Tongue (tissue), 2 donors: Measurements from ENCODE around the gene C14orf93. TPM values are rescaled to one million over a fixed set of nuclear protein-coding genes. Genes with fewer than 3 reads are reported as not detected.

Experiments
- DNase-seq: peaks from one replicate; pipeline ENCODE4 v3.0.0-alpha.2; 2015
- total RNA-seq: library from RNA; depleted of rRNA; stranded (reverse); fragments of >200 nt; gene quantifications from one replicate; pipeline ENCODE4 v1.2.3, GENCODE V29; 2014

C14orf93 gene
- total RNA-seq, 1 donor from 2014 or later: 13.5 TPM

DNA sequence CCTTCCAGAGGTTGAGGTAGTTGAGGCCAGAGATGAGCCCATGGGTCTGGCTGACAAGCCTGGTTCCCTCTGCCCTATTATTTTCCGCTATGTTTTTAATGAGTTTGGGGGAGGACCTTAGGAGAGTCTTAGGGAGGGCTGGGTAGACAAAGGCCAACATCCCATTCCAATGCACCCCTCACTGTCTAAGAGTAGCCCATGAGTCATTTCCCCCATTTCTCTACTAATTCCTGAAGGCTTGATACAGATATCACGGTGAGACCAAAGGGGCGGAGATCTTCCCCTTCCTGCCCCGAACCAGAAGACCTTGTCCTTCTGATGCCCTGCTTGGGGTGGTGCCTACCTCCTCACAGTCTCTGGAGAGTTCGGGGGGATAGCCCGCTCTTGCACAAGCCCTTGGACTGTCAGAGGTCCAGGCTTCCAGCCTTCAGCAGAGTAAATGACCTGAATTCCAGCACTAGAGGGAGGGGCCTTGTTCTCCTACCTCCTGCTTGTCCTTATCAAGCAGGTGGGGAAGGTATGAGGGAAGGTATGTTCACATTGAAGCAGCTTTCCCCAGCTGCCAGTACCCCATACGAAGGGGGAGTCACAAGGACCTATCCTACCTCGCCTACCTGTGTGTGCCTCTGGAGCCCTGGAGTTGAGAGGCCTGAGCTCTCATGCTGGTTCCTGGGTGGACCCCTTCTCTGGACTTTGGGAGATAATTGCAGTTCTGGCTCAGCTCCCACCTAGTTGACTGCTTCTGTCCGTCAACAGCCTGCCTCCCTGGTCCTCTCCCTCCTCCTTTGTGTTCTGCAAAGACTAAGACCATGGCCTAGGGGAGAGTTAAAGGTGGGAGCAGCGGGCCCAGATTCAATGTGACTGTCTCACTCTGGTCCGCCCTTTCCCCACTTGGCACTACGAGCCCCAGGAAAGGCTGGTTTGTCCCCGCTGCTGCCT, 35.7 kb upstream of the C14orf93 start:
- DNase-seq: no peak

DNA sequence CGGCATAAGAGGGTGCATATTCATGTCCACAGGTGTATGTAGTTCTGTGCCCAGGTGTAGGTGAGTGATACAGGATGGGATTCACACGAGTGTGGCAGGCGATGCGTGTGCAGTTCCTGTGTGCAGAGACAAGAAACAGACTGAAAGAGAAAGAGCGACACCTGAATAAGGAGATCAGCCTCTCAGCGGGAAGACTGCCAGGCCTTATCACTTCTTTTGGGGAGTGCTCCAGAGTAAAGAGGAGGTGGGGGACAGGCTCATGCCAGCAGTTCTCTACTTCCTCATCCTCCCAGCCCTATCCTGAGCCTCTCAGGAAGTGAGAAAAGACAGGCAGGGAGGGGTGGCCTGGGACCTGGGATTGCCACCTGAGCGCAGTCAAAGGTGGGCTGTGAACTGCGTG, 34.9 kb upstream of the C14orf93 start:
- DNase-seq: no peak

DNA sequence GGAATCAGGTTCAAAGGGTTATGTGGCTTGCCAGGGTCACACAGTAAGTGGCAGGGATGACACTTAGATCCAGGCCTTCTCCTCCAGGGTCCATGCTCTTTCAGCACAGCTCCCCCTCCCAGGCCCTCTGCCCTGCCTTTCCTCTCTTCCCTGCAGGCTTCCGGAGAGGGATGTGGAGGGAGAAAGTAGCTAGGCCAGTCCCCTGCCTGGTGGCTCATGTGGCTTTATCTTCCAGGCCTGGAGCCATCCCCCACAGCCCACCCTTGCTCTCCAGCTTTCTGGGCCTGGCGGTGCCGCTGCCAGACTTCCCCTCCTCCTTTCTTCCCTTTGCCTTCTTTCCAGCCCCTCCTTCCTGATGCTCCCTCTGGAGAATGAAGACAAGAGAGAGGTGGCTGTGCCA, 33.8 kb upstream of the C14orf93 start:
- no peak for DNase-seq

DNA sequence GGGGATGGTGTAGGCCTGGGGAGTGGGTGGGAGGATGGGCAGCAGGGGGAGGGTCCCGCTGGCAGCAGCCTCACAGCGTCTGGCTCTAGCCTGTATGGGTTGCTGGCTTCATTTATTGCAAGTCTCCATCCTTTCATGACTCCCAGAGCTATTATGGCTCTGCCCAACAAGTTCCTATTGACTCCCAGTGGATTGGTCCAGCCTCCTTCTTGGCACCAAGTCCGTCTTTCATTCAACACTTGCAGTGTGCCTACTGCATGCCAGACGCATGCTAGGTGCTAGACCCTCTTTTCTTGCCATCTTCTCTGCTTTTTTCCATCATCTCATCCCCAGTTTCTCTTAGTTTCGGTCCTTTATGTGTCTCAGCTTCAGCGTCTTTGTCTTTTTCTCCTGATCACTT, 33.2 kb upstream of the C14orf93 start:
- no peak for DNase-seq

DNA sequence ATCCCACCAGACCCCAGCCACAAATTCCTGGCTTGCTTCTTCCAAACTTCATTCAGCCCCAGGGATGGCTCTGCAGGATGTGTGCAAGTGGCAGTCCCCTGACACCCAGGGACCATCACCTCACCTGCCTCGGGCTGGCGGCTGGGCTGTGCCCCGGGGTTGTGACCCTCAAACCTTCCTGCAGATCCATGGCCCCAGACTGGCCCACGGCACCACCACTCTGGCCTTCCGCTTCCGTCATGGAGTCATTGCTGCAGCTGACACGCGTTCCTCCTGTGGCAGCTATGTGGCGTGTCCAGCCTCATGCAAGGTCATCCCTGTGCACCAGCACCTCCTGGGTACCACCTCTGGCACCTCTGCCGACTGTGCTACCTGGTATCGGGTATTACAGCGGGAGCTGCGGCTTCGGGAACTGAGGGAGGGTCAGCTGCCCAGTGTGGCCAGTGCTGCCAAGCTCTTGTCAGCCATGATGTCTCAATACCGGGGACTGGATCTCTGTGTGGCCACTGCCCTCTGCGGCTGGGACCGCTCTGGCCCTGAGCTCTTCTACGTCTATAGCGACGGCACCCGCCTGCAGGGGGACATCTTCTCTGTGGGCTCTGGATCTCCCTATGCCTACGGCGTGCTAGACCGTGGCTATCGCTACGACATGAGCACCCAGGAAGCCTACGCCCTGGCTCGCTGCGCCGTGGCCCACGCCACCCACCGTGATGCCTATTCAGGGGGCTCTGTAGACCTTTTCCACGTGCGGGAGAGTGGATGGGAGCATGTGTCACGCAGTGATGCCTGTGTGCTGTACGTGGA, 32.4 kb upstream of the C14orf93 start, which contains the start of gene PSMB11:
Gene PSMB11 (plus strand): TSS at position 51 of the 804 bp plus-strand sequence. CDS start 14 bp downstream, at position 65.
- no peak for DNase-seq

DNA sequence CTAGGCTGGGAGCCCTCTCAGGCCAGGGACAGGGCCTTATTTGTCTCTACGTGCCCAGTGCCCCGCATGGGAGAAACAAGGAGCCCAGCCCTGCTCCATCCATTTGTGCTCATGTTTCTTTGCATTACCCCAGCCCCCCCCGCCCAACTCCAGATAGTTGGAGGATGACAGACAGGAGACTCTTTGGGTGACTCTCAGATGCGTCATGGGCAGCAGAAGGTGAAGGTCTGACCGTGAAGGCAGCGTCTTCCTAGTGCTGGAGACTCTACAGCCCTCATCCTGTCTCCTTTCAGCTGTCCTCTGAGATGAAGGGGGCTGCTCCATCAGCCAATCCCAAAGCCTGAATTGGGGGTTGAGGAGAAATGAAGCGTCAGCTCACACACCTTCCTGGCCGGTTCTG, 31.8 kb upstream of the C14orf93 start:
- no peak for DNase-seq

DNA sequence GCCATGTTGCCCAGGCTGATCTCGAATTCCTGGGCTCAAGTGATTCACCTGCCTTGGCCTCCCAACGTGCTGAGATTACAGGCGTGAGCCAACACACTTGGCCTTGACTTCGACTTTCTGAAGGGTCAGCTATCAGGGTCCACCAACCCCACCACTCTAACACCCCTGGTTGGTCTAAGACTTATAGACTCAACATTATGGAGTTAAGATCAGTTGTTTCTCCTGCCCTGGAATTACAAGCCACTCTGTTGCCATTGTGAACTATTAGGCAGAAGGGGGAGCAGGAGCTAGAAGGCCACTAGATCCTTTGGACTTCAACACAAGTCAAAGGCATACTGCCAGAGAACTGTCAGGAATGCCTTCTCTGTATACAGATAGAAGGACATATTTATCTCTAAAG, 30.2 kb upstream of the C14orf93 start:
- no peak for DNase-seq

DNA sequence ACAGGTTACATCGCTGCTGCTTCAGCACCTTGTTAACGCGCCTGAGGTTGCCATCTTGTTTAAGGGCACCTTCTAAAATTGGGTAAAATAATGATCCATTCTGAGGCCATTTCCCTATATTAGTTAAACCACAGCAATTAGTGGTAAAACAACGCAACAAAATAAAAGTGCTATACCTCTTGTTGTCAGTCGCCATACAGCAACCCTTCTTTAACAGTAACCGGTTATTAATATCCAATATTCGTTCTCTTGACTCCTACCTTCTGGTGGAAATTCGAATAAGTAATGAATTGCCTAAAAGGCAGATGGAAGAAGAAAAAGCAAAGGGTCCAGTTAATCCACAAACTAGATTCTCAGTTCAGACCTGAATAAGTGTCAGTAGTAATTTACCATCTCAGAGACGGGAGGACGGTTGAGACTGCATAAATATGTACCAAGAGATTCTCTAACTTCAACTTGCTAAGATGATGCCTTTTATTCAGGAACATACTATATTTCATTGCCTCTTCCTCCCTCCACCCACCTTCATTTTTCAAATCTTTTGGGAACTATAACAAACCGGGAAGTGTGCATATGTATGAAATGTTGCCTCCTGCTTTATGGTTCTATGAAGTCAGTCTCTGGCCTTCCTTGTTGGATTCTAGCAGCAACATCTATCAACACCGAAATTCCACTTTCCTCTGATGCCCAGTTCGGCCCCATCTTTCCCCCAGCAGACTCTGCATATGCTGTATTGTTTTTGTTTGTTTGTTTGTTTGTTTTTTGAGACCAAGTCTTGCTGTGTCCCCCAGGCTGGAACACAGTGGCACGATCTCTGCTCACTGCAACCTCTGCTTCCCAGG, 25.6 kb upstream of the C14orf93 start:
- no peak for DNase-seq

DNA sequence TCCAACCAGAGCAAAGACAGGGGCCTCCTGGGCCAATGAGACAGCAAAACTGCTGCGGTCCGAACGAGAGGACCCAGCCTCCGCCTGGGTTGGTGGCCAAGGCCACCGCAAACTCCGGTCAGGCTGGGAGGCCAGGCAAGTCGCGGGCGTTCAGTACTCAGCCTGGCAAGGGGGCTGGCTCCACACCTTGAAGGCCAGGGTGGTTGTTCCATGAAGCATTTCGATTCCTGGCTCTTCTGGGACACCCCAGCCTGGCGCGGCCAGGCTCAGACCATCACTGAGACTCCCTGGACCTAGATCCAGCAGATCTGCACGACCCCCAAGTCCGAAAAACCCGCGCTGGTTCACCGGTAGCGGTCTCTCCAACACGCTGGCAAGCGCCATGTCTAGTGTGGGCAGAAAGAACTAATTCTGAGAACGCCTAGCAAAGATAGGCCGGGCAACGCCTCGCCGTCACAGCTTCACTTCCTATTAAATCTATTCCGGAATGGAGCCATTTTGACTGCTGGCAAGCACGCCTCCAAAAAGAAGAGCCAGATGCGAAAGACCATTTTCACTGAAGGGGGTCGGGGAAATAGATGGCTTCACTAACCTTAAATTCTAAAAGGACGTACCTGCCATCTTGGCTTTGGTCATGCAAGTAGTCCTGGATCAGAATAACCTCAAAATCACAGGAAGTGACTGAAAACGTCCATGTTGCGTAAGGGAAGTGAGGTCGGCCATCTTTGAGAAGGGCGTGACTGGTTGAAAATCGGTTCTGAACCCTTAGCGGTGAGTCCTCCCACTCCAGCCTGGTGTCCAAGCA, 24.8 kb upstream of the C14orf93 start, which contains the start of gene PSMB5:
Gene PSMB5 (minus strand): TSS at position 403 of the 805 bp plus-strand sequence. CDS start 19 bp downstream, at position 384.
- peak; percentile 98 for DNase-seq

DNA sequence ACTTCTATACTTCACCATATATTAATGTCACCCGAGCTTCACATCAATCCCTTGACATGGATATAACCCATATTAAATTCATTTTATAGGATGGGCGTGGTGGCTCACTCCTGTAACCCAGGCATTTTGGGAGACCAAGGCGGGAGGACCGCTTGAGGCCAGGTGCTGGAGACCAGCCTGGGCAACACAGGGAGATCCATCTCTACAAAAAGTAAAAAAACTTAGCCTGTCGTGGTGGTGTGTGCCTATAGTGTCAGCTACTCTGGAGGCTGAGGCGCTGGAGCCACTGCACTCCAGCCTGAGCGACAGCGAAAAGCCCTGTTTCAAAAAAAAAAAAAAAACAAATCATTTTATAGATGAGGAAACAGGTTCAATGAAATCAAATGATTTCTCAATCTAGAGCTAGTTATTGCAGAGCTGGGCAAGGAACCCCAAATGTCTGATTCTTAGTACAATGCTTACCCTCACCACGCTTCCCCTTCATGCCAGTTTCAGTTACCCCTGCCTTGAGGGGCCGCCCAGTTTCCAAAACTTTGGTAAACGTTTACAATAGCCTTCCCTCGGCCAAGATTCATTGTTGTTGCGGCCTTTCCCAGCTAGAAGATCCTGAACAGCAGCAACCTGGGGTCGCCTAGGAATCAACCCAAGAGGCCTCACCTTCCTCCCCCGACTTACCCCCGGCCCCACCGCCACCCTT, 24.0 kb upstream of the C14orf93 start:
- DNase-seq: no peak

DNA sequence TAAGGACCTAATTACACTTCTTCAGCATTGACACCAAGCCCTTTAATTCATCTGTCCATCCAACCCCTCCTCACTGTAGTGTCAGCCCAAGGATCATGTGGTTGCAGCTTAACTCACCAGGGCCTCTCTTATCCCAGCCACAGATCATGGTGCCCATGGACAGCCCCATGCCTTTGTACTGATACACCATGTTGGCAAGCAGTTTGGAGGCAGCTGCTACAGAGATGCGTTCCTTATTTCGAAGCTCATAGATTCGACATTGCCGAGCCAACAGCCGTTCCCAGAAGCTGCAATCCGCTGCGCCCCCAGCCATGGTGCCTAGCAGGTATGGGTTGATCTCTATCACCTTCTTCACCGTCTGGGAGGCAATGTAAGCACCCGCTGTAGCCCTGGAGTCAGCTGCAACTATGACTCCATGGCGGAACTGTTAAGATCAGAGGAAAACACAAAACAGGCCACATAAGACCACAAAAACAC, 23.3 kb upstream of the C14orf93 start:
- no peak for DNase-seq

DNA sequence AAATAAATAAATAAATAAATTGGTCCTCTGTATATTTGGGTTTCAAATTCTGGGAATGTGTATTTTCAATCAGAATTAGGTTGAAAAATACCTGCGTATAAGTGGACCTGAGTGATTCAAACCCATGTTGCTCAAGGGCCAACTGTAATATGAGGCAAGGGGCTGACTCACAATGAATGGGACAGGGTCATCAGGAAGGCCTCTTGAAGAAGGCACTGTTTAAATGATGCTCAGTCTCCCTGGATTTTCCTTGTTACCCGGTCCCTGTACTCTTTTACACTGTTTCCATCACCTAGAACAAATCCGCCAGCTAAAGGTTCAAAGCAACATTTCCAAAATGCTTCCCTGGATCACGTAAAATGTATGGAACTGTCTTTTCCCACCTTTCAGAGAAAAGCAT, 21.0 kb upstream of the C14orf93 start:
- no peak for DNase-seq

DNA sequence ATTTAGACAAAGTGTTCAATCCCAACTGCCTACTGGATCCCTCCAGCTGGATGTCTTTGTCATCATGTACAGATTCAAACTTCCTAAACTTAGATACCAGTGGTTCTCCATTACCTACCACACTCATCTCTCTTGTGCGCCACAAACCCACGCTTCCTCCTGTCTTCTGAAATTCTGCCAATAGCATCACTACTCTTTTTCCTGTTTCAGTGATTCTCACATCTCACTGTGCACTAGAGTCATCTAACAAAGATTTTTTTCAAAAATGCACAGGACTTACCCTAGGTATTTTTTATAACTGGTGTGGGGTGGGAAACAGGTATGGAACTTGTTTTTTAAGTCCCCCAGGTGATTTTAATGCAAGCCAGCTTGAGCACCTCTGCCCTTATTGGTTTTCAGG, 18.9 kb upstream of the C14orf93 start:
- DNase-seq: no peak

DNA sequence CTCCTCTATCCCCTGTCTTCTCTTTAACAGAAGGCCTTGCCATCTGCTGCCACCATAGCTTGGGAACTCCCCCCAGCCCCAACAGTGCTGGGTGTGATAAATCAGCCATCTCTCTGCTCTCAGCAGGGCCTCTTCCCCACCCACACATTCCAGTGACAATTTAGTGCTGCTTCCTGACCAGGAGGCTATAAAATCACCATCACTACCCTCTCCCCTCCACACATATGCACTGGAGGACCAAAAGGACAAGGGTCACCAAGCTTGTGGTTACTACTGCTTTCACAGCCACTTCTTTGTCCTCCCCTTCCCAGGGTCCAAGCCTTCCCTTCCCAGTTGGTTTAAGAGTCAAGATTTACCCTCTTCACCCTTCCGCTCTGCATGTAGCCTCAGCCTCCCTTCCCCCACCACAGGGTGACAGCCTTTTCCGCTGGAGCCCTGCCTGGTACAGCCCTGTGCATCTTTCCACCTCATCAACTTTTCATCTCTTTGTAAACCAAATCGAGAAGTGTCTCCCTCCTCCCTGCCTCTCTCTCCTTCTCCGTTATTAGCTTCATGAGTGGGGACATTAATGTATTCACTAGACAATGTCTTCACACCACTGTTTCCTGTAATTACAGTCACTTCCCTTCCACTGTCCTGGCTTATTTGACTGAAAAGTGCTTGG, 15.3 kb upstream of the C14orf93 start:
- no peak for DNase-seq

DNA sequence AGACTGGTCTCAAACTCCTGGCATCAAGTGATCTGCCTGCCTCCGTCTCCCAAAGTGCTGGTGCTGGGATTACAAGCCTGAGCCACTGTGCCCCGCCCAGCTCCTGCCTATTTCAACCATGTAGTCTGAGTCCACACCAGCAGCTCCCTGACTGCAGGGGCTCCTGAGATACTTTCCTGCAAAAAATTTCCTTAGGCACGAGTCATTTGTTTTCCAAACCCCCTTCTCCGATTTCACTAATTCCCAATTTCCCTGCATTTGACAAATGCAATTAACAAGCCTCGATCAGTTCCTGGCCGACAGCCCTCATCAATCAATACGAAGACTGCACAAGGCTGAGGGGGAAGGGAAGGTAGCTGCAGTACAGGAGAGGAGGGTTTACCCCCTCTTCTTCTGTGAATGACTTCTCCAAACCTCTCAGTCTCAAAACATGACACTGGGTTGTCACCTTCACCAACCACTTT, 14.7 kb upstream of the C14orf93 start:
- no peak for DNase-seq

DNA sequence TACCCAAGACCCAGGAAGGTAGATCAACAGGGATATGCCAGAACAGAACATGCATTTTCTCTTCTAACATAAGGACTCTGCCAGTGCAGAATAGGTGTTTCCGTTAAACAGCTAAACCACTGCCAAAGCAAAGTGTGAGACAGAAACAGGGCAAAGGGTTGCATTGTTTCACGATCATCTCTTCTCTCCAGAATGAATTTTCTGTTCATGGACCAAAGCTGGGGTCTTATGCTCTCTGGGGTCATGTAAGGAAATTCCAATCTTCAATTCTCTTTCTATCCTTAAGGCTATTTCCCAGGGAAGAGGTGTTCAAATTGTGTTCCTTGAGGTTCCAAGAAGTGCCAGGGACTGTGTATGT, 13.8 kb upstream of the C14orf93 start:
- no peak for DNase-seq

DNA sequence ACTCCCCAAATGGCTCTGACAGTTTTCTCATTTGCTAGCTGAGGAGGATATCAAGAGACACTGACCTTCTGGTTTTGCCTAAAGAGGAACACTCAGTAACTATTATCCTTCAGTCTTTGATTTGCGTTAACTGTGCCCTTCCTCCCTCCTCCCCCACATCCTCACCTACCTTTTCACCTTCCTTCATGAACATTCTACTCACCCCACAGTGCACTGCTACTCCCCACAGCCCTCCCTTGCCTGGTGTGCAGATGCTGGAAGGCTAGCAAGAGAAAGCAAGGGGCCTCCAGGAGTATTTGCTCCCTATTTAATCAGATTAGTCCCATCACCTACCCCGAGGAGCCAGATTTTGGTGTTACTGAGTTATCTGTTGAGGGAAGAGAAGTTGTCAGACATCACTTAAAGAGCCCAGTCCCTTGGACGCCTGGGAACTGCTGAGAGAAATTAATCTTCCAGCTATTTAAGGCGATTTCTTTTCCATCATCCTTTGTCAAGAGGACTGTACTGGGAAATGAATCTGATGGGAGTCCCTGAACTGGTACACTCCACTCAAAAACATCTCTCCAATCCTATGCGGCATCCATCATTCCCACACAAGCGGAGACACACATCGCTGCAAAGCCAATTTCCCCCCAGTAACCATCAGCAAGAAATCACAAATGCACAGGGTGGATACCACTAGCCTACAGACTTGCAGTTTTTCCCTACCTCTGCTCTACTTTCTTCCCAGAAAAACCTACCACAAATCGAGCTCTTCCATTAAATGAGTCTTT, 13.3 kb upstream of the C14orf93 start:
- DNase-seq: no peak

DNA sequence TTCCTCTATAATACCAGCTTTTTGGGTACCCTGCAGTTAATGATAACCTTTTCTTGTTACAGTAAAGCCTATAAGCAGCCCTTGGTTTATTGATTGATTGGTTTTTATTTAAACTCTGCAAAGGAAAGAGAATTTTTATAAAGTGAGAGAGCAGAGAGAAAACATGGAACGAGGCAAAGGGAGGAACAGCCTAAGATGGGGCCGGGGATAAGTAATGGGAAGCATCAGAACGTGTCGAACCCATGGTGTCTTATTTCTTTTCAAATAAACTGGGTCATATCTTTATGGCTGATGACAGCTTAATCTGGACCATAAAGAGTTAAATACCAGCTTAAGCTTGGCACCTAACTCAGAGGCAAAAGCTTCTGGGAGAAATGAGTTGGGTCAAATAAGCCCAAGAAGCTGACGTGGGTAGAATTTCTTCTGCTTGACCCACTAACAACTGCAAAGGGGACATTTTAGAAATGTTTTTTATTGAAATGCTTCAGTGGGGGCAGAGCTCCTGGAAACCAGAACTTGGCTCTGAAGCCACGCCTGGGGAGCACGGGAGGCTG, 12.0 kb upstream of the C14orf93 start:
- no peak for DNase-seq

DNA sequence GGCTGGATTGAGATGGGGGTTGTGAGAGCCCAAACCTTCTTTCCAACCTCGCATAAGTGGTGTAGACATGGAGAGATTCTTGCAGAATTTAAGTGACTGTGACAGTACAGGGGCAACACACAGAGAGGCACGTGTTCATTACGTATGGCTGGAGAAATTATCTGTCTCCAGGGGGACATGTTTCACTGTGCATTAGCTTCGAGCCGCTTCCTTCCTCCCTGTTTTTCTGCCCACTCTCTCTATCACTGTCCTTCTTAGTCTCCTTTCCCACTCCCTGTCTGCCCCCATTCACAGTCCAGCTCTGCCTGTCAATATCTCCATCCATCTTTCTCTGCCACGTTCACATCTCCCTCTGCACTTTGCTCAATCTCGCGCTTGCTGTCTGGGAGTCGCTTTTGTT, 11.5 kb upstream of the C14orf93 start:
- DNase-seq: no peak
